PFSK-1 (cell line): Measurements from ENCODE around the gene SH3PXD2A.

Experiments
- FOXP2 ChIP-seq: optimal IDR thresholded peaks from 2 replicates; pipeline ENCODE3; 2011; ENCODE audit warnings: borderline replicate concordance, control low read depth, inconsistent platforms; ENCODE audit not compliant: insufficient read depth; ENCODE audit errors: extremely low read length, extremely low read depth
- POLR2AphosphoS5 ChIP-seq: IDR thresholded peaks from 2 replicates; pipeline ENCODE4 v1.6.1; 2012; ENCODE audit warnings: low read depth, mild to moderate bottlenecking, control low read depth, low read length, moderate library complexity
- REST ChIP-seq, 2 experiments: IDR thresholded peaks; 2 replicates each; pipeline versions ENCODE4 v1.6.1 to v1.8.0; 2011 to 2012; ENCODE audit warnings: low read depth in 2 of 2, low read length in 2 of 2, control low read depth in 1 of 2, inconsistent platforms in 1 of 2, mild to moderate bottlenecking in 1 of 2, moderate library complexity in 1 of 2; ENCODE audit not compliant: insufficient read depth in 1 of 2
- SIN3A ChIP-seq: IDR thresholded peaks from 2 replicates; pipeline ENCODE4 v1.6.1; 2012; ENCODE audit warnings: mild to moderate bottlenecking, low read length, moderate library complexity, borderline replicate concordance; ENCODE audit not compliant: insufficient read depth
- TAF1 ChIP-seq: IDR thresholded peaks from 2 replicates; pipeline ENCODE4 v1.6.1; 2012; ENCODE audit warnings: low read length, control low read depth, borderline replicate concordance; ENCODE audit not compliant: insufficient read depth

Gene SH3PXD2A

DNA sequence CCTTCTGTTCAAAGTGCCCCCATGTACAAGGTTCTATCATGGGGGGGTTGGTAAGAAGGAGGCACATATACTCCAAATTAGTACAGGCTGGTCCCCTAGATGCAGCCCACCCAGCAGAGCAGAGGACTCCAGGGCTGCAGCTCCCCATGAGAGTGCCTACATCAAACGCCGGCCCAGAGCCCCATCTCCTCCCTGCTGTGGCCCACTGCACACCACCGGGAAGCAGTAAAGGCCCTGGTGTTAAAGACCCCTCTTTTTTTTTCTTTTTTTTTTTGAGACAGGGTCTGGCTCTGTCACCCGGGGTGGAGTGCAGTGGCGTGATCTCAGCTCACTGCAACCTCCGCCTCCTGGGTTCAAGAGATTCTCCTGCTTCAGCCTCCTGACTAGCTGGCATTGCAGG lies 47.4 kb downstream of the SH3PXD2A start:
- TF ChIP-seq FOXP2, result no peak
- TF ChIP-seq POLR2AphosphoS5, result no peak
- TF ChIP-seq REST (IDR thresholded peaks at IDR 0.05; ENCODE audit: insufficient read depth in 1 of 2, low read depth in 2 of 2, low read length in 2 of 2), result no peak
- TF ChIP-seq SIN3A, result no peak
- TF ChIP-seq TAF1, result no peak

DNA sequence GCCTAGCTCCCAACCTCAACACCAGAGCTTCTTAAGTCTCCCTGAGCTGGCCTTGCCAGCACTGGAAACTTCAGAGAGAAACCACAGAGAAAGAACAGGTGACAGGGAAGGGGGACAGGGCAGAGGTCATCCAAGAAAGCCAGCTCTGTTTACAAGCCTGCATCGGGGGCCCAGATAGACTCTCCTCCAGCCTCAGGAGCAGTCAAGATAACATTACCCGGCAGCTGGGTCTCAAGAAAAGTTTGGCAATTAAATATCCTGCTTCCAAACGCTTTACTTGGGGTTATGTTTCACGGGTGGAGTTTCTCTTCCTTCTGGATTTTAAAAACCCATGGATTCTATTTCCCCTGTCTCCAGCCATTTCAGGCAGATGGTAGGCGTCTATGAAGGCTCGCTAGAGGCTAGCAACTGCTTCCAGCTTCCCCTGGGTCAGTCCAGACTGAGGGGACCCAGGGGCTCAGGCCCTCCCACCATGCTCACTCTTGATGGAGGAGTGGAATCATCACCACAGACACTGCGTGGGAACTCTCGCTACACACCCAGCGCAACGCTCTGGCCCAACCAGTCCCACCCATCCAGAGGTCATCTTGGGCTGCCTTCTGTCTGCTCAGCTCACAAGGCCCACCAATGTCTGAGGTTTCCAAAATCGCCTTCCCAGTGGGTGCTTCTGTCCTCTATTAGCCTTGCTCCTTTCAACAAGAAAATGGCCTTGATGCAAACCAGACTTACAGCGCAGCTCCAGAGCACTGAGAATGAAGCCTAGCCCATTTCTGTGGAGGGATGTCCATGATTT lies 48.8 kb downstream of the SH3PXD2A start:
- no peak for TF ChIP-seq TAF1

GRCh38 chr10:103805781-103806180 lies 49.6 kb downstream of the SH3PXD2A start:
- TF ChIP-seq TAF1, result no peak
- TF ChIP-seq REST (IDR thresholded peaks at IDR 0.05; ENCODE audit: insufficient read depth in 1 of 2, low read depth in 2 of 2, low read length in 2 of 2), result no peak
- TF ChIP-seq POLR2AphosphoS5, result no peak
- TF ChIP-seq FOXP2, result no peak
- TF ChIP-seq SIN3A, result no peak

DNA sequence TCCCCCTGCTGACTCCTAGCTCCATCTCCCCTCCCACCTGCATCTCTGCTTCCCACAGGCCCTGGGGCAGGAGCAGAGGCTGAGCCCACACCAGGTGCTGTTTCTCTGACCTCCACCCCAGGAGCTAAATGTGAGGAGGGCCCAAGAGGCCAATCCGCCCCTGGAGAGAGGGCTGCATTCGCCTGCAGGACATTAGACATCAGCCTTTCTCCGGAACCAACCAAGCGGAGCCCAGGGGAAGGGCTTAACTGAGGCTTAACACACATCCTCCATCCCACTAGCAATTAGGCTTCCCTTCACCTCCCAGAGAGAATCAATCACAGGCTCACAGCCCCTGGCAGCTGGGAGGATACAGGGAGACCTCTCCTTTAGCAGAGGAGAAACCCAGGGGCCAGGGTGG lies 50.5 kb downstream of the SH3PXD2A start:
- TF ChIP-seq POLR2AphosphoS5, result no peak

DNA sequence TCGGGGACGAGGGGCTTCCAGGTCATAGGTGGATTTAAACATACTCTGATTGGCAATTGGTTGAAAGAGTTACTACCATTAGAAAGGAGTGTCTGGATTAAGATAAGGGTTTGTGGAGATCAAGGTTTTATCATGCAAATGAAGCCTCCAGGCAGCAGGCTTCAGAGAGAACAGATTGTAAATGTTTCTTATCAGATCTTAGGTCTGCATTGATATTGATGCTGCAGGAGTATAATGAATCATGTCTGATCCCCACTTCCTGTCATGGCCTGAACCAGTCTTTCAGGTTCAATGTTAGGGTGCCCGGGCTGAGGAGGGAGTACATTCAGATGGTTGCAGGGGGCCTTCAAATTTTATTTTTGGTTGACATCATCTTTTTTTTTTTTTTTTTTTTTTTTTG lies 51.4 kb downstream of the SH3PXD2A start:
- TF ChIP-seq FOXP2 (no peak), TAF1 (no peak), SIN3A (no peak), REST (IDR thresholded peaks at IDR 0.05; ENCODE audit: insufficient read depth in 1 of 2, low read depth in 2 of 2, low read length in 2 of 2) (no peak), POLR2AphosphoS5 (no peak)

DNA sequence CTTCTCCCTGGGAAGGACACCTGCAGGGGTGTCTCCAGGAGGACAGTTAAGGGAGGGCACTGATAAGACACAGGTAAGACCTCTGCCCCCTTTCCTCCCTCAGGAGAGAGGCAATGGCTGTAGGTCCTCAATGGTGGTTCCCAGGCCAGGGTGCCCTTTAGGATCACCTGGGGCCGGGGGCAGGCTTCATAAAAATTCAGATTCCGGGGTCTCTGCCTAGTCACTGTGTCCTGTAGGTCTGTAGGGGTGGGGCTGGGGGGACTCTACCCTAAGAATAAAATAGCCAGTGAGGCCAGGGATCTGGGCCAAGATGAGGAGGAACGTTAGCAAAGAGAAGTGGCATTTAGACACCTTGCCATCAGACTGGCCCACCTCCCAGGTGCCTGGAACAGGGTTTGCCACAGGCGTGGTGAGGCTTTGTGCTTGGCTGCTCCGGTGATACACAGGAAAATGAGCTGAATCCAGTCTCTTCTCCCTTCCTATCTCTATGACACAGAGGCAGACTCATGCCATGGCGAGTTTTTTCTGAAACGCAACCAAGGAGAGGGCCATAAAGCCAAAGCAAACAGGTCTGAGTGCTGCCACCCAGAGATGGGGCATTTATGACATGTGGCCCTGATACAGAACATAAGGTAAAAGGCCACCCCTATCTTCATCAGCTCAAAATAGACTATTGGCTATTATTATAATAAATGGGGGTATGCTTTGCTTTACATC lies 52.6 kb downstream of the SH3PXD2A start:
- TF ChIP-seq REST (IDR thresholded peaks at IDR 0.05; ENCODE audit: insufficient read depth in 1 of 2, low read depth in 2 of 2, low read length in 2 of 2) (no peak), FOXP2 (no peak), POLR2AphosphoS5 (no peak), TAF1 (no peak), SIN3A (no peak)
